ENCODE results near the gene TBX18. TPM values are rescaled to one million over a fixed set of nuclear protein-coding genes. Genes with fewer than 3 reads are reported as not detected.

The TBX18 gene
- polyA plus RNA-seq, 5 donors, result 0.09 to 2.1 (median 0.88) TPM

DNA sequence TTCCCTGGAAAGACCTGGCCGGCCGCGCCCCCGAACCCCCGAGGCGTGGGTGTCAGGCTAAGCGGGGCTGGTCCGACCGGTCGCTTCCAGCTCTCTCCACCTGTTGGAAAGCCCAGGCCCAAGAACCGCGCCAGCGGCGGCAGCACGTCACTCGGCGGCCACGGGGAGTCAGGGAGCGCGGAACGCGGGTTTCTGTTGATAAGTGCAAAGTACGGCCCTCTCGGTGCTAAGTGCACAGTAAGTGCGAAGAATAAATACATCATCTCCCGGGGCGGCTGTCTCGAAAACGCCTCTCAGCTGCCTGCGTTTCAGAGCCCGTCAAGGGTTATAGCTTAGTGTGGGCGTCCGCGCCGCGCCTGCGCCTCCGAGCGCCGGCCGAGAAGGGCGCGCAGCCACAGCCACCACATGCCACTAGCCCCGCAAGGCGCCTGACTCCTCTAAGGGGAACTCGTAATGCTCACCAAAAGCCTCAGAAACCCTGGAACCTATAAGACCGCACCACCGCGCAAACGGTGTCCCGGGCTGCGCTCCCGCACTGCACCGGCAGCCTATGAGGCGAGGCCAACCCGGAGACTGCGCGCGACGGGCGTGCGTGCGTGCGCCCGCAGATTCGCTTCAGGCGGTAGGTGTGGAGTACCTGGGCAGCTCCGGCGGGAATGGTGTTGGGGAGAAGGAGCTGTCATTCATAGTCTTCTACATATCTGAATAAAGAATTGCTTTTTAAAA lies 9.2 kb upstream of the TBX18 start:
- DNase-seq, result no peak

GRCh38 chr6:84773133-84773430 lies 8.7 kb upstream of the TBX18 start:
- DNase-seq, result no peak

DNA sequence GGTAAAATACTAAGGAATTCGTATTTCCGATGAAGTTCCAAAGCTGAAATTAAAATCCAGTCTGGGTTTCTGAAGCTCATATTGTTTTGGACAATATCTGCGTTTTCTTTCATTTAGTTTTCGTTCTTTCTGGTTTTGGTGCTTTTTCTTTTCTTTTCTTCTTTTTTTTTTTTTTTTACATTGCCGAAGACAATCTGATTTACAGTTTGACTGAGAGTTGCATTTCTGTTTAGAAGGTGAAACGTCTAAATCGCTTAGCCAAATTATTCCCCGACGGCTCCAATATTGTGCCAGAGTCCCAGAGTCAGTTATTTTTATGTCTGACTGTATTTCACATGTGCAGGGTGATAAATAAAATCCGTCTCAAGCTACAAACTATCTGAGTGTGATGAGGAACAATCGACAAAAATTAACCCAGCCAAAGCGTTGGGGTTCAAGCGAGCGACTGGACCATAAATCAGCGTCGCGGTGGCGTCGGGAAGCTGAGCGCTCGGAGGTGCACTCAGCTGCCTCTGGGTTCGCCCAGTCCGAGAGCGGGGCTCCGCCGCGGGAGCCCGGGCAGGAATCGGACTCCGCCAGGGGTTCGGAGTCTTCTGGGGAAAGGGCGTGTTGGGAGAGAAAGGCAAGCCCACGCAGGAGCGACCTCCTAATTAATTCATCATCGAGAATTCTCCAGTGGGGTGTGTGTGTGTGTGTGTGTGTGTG lies 8.2 kb upstream of the TBX18 start:
- DNase-seq, result no peak

- DNase-seq, result peak in 1 of 2 donors; percentile 15
Observed at GRCh38 chr6:84771756-84772356, 7.5 kb upstream of the TBX18 start.

- no peak for DNase-seq
Observed at GRCh38 chr6:84771125-84771755, 6.8 kb upstream of the TBX18 start.

DNA sequence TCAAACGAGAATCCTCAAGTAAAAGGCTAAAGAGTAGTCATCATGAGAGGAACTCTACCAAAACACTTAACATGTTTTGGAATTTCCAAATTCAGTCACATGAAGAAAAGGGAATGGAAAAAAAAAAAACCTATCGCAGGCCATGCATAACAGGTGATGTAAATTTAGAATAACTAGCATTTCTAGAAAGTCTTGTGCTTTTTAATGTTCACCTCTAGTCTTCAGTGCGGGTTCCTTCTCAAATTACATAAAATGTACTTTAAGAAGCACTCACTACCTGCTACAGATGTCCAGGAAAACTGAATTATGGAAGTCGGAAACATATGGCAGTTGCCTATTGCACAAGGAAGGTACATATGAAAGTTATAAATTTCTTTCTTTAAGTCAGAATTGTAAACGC lies 6.1 kb upstream of the TBX18 start:
- DNase-seq, result no peak

DNA sequence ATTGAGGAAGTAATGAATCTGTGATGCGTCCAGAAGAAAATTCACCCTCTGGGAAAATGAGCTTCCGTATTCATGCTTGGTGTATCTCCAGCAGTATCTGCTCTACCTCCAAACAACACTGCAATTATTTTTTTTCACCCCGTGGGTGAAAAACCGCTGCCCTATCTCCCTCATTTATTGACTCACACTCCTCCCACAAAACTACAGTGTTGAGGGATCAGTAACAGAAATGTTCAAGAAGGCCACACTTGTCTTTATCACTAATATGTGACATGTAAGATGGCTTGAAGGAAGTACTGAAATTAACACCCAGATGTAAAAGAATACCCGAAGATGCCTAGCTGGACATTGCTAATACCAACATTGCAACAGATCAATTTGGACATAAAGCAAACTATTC lies 4.9 kb upstream of the TBX18 start:
- DNase-seq, result no peak

DNA sequence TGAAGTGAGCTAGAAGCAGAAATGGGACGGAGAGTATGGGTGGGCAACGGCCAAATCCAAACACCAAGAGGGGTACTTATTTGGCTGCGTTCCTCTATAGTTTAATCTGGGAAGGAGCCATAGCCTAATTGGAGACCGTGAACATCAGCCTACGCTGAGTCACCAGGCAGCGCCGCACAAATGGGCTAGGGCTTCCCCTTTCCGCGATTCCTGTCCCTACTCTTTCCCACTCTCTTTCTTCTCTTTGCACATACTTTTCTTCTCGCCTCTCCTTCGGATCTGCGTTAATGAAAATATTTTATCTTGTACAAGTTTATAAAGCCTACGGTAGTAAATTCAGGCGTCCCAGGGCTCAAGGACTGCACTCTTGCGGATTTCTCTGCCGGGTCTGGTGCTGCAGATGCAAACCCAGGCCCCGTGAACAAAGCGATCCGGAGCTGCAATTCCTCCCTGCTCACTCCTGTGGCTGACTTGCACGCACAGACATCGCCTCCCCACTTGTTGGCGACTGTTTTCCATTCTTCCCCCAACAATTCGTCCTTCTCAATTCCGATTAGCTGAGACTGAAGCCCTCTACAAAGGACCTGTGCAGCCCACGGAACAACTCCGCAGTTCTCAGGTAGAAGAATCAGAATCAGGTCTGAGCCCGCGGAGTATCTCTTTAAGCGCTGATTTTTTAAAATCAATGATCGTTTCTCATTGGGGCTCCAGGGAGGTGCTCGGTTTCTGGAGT lies 4.2 kb upstream of the TBX18 start:
- DNase-seq, result no peak

GRCh38 chr6:84767526-84768201 lies 3.3 kb upstream of the TBX18 start:
- DNase-seq, result no peak

GRCh38 chr6:84766799-84767525 lies 2.6 kb upstream of the TBX18 start:
- no peak for DNase-seq

DNA sequence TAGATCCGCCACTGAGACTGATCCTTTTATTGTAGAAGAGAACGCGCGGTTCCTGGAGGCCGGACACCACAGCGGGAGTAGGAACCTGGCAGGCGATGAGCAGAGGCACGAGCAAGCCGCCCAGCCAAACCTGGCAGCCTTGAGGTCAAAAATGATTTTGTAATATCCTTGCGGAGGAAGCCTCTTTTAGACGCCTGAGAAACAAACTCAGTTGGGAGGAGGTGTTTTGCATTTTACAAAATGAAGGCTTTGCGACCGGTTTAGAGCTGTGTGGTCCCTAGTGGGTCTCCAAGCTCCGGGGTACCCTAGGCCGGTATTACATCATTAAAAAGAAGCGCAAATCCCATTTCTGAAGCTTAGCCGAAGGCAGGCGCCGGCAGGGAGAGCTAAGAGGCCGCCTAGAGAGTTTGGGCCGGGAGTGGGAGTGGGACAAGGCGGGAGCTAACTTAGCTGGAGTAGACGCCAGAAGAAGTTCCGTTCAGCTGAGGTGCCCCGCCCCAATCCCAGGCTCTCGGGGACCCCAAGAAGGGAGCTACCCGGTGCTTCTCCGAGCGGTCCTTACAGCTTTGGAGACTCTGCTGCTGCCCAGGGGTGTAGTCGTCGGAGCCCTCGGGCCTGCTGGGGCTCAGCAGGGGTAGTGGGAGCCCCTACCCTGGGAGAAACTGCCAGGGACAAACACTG lies 1.9 kb upstream of the TBX18 start:
- no peak for DNase-seq

DNA sequence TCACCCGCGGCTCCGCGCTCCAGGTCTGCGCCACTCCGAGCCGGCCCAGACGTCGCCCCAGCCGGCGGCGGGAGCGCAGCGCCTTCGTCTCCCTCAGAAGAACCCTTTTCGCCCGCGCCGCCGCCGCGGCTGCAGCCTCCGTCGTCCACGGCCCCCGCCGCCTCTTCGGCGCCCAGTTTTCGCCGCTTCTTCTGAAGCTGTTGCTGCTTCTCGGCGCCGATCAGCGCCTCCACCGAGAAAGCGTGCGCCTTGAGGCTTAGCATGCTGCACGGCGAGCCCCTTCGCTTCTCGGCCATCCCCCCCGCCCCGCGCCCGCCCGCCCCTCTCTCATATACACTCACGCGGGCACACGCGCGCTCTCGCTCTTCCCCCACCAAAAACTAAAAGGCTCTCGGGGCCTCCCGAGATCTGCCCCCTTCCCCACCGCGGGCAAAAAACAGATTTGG lies 489 bp downstream of the TBX18 start:
- no peak for DNase-seq

DNA sequence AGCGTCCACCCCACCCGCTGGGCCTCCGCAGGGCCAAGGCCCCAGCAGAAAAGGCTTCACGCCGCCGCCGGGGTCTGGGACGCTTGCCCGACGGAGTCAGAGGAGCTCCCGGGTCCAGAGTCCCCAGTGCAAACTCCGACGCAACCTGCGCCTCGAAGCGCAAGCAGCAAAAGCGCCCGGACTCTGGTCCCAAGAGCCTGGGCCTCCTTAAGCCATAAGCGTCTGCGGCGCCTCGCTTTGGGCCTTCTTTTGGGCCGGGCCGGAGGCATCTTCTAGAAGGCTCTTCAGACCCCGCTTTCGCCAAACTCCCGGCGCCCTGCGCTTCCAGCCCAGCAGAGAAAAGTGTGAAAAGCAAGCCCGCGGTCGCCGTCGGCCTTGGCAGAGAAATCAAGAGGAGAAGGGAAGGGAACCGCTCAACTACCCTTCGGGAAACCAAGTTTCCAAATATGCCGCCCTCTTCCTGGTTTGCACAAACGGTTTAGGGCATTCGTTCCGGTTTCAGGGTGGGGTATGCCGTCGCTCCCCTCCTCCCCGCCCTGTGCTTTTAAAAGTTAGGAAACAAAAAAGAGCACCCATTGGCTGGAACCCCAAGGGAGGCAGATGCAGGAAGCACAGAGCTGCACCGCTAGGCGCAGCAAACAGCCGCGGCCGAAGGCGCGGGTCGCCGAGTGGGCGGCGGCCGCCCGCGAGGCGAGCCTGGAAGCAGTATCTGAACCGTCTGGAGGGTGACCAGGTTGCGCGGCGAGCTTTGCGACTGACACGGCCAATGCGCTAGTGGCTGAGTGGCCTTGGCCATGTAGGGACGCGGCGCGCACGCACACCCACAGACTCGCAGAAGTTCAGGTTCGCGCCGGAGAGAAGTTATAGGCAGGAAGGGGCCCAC lies 1.2 kb downstream of the TBX18 start:
- peak in 1 of 2 donors; percentile 24 for DNase-seq

DNA sequence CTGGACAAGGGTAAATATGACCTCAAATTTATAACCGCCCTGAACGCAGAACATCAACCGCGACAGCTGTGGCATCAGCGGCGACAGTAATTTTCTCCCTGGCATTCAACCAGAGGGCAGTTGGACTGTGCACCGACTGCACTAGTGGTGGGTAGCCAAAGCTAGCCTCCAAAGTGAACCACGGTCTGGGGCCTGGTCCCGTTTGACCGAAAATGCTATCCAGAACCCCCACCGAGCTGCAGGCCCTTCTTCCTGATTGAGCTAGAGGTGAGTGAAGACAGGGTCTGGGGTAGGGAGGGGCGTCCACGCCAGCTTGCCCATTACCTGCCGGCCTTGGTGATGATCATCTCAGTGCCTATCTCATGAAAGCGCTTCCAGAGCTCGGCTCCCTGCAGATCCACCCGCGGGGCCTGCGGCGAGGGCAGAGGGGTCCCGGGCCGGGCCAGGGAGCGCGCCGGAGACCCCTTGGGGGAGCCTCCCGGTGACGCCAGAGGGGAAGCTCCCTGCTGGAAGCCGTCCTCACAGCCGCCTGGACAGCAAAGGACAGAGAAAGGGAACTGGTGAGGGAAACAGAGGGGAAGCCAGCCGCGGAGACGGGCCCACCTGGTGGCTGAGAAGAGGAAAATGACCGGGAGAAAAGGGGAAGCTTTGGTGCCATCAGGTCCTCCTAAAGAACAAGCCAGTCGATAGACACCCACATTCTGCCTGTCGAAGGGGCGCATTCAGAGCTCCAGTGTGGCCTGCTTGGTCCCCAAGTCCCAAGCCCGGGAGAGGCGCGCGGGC lies 2.0 kb downstream of the TBX18 start:
- no peak for DNase-seq

DNA sequence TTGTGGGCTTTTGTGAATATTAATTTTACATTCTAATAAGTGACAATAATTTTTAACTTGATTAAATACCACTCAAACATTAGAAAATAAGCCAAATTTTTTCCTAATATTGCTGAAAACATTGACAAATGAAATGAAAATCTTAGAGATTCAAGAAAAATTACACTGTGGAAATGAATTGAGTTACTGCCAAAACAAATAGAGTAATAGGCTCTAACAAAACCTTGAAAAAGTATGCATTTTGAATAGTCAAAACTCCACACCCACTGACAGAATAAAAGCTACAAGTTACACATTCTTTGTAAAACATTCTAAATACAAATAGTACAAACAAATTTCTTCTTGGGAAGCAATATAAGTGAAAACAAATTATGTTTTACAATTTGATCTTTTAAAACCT lies 5.9 kb downstream of the TBX18 start:
- no peak for DNase-seq

- no peak for DNase-seq
Observed at GRCh38 chr6:84756877-84757276, 7.5 kb downstream of the TBX18 start.

- DNase-seq, result no peak
Observed at GRCh38 chr6:84756466-84756865, 7.9 kb downstream of the TBX18 start.

DNA sequence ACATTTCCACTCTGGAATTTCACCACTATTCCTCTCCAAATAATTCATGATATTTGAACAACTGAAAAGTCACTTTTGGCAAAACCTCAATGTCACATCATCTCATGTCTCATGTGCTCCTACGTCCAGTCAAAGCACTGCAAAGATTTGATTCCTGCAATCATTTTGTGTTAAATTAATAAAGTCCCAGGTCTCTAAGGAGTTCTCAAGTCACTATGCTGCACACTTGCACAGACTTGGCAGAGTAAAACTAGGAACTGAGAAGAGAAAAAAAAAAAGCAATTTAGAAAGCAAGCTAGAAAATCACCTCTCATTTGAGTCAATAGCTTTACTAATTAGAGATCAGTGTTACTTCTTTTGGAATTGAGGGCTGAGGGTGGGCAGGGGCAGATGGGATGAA lies 11.2 kb downstream of the TBX18 start:
- DNase-seq, result no peak

Data from right lung (tissue), 5 donors.